GM23338 (cell line): ENCODE results near the gene CYP46A1. TPM values are rescaled to one million over a fixed set of nuclear protein-coding genes. Genes with fewer than 3 reads are reported as not detected.

ENCODE experiments used
- ATAC-seq: fragments of 200-7000 bp; cut with Tn5 transposase; 3 replicates; pipeline ENCODE4 v1.9.1; 2020
- DNase-seq: peaks from one replicate; pipeline ENCODE4 v3.0.0-alpha.2; 2015; ENCODE audit warnings: low spot score
- H2AFZ ChIP-seq: fragments of 200-600 bp; sonication (generic); 2 replicates; pipeline ENCODE4 v1.8.0; 2016; ENCODE audit warnings: antibody characterized with exemption, mild to moderate bottlenecking, moderate library complexity
- H3F3A ChIP-seq: fragments of 200-600 bp; sonication (generic); replicated peaks from 2 replicates; pipeline ENCODE4 v1.8.0; 2017; ENCODE audit warnings: antibody characterized with exemption, mixed run types, low read depth
- H3K27ac ChIP-seq: fragments of 200-600 bp; sonication (generic); 2 replicates; pipeline ENCODE4 v1.6.1; 2016; ENCODE audit warnings: low read depth
- H3K27me3 ChIP-seq: fragments of 200-600 bp; sonication (generic); 2 replicates; pipeline ENCODE4 v1.8.0; 2016; ENCODE audit warnings: mild to moderate bottlenecking, mixed run types, moderate library complexity; ENCODE audit not compliant: insufficient read depth
- H3K36me3 ChIP-seq: fragments of 200-600 bp; sonication (generic); 2 replicates; pipeline ENCODE4 v1.8.0; 2016; ENCODE audit warnings: mild to moderate bottlenecking; ENCODE audit not compliant: insufficient read depth
- H3K4me1 ChIP-seq: fragments of 200-600 bp; sonication (generic); 2 replicates; pipeline ENCODE4 v1.8.0; 2016; ENCODE audit warnings: mild to moderate bottlenecking, moderate library complexity; ENCODE audit not compliant: insufficient read depth
- H3K4me2 ChIP-seq: fragments of 200-600 bp; sonication (generic); 2 replicates; pipeline ENCODE4 v1.7.1; 2017; ENCODE audit warnings: mixed run types
- H3K4me3 ChIP-seq: fragments of 200-600 bp; sonication (generic); 2 replicates; pipeline ENCODE4 v1.6.1; 2016; ENCODE audit warnings: mixed run types
- H3K79me2 ChIP-seq: fragments of 200-600 bp; sonication (generic); replicated peaks from 2 replicates; pipeline ENCODE4 v1.8.0; 2017; ENCODE audit warnings: mild to moderate bottlenecking; ENCODE audit not compliant: insufficient read depth
- H3K9me2 ChIP-seq: fragments of 200-600 bp; sonication (generic); 2 replicates; pipeline ENCODE4 v1.8.0; 2017; ENCODE audit not compliant: insufficient read depth
- H4K20me1 ChIP-seq: fragments of 200-600 bp; sonication (generic); replicated peaks from 2 replicates; pipeline ENCODE4 v1.8.0; 2017; ENCODE audit warnings: mild to moderate bottlenecking; ENCODE audit not compliant: insufficient read depth
- H3K27ac Mint-ChIP-seq: 2 replicates; pipeline ENCODE4 v1.8.0; 2020; ENCODE audit warnings: inconsistent platforms, mild to moderate bottlenecking, moderate library complexity, mixed read lengths
- H3K27me3 Mint-ChIP-seq: 3 replicates; pipeline ENCODE4 v1.8.0; 2022; ENCODE audit warnings: low read depth, mild to moderate bottlenecking, moderate library complexity, mixed read lengths, inconsistent platforms; ENCODE audit not compliant: insufficient read depth, poor library complexity
- H3K36me3 Mint-ChIP-seq: 3 replicates; pipeline ENCODE4 v1.8.0; 2021; ENCODE audit warnings: low read depth, mild to moderate bottlenecking, inconsistent platforms, moderate library complexity, mixed read lengths
- H3K4me1 Mint-ChIP-seq: 3 replicates; pipeline ENCODE4 v1.8.0; 2020; ENCODE audit warnings: mild to moderate bottlenecking, inconsistent platforms, mixed read lengths
- H3K4me3 Mint-ChIP-seq: 3 replicates; pipeline ENCODE4 v1.8.0; 2021; ENCODE audit warnings: moderate library complexity, mild to moderate bottlenecking, inconsistent platforms, mixed read lengths
- H3K9me3 Mint-ChIP-seq: 3 replicates; pipeline ENCODE4 v1.8.0; 2020; ENCODE audit warnings: moderate library complexity, mild to moderate bottlenecking, inconsistent platforms, mixed read lengths
- CREB1 ChIP-seq: fragments of 250-450 bp; sonication (Bioruptor Pico); IDR thresholded peaks from 2 replicates; pipeline ENCODE4 v1.5.0; 2020; ENCODE audit warnings: low read depth, mild to moderate bottlenecking, moderate library complexity
- EZH2 ChIP-seq: fragments of 200-600 bp; sonication (generic); IDR thresholded peaks from one replicate; pipeline ENCODE4 v1.8.0; 2017; ENCODE audit warnings: antibody characterized with exemption, mild to moderate bottlenecking, low read depth; ENCODE audit not compliant: unreplicated experiment
- EZH2phosphoT487 ChIP-seq: fragments of 200-600 bp; sonication (generic); IDR thresholded peaks from one replicate; pipeline ENCODE4 v1.8.1; 2018; ENCODE audit warnings: antibody characterized with exemption; ENCODE audit not compliant: unreplicated experiment
- JUNB ChIP-seq: IDR thresholded peaks from one replicate; pipeline ENCODE4 v1.6.1; 2016; ENCODE audit warnings: antibody characterized with exemption; ENCODE audit not compliant: unreplicated experiment
- NANOG ChIP-seq: IDR thresholded peaks from 2 replicates; pipeline ENCODE4 v1.6.1; 2016; ENCODE audit warnings: antibody characterized with exemption, borderline replicate concordance
- POLR2AphosphoS5 ChIP-seq: IDR thresholded peaks from 2 replicates; pipeline ENCODE4 v1.6.1; 2016; ENCODE audit warnings: antibody characterized with exemption, low read depth
- ZNF114 ChIP-seq: fragments of 250-450 bp; sonication (Bioruptor Pico); IDR thresholded peaks from 2 replicates; pipeline ENCODE4 v1.5.0; 2020; ENCODE audit warnings: mild to moderate bottlenecking, moderate library complexity
- ZNF331 ChIP-seq: fragments of 250-450 bp; sonication (Bioruptor Pico); IDR thresholded peaks from 2 replicates; pipeline ENCODE4 v1.5.0; 2020; ENCODE audit warnings: low read depth, mild to moderate bottlenecking, moderate library complexity
- polyA plus RNA-seq: library from polyadenylated mRNA; unstranded; fragments of >200 nt; fragmentation: Nextera tagmentation; extraction: Ambion mirVana; gene quantifications from 2 replicates; pipeline ENCODE4 v1.2.1, GENCODE V29; 2016
- total RNA-seq: library from RNA; depleted of rRNA; stranded (reverse); fragments of >200 nt; shearing (Covaris generic); gene quantifications from 2 replicates; pipeline ENCODE4 v1.2.3, GENCODE V29; 2014
- TF ChIP-seq, protein P1 (sequence below): IDR thresholded peaks from one replicate; pipeline ENCODE4 v1.6.1; 2018; ENCODE audit warnings: antibody characterized with exemption; ENCODE audit not compliant: unreplicated experiment
- TF ChIP-seq, protein P2 (sequence below), 2 experiments: fragments of 200-600 bp in 1 of 2; sonication (generic) in 1 of 2; conservative IDR thresholded peaks; 2 replicates each; pipeline versions ENCODE4 v1.5.1 to v1.6.1; 2016 to 2017; ENCODE audit warnings: antibody characterized with exemption in 2 of 2, low read depth in 2 of 2, mild to moderate bottlenecking in 2 of 2, moderate library complexity in 1 of 2
- TF ChIP-seq, protein P3 (sequence below): IDR thresholded peaks from 2 replicates; pipeline ENCODE4 v1.6.1; 2016; ENCODE audit warnings: antibody characterized with exemption

CYP46A1 gene
- total and polyA plus RNA-seq, 2 experiments from 2014 or later, result 0.59 to 0.66 TPM

DNA sequence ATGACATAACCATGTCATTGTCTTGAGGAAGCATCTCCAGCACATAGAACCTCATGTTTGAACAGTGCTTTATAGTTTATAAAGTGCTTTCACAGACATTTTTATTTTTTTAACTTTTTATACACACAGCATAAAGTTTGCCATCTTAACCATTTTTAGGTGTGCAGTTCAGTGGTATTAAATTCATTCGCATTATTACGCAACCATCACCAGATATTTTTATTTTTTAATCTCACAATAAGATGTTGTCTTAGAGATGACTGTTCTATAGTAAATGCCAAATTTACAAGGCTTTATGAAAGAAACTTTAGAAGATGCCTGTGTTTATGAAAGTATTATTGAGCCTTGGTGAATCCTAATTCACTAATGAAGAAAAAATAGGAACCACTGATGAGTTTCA is 19.9 kb downstream of the CYP46A1 start:
- Histone ChIP-seq H3K9me2 (no peaks in the 10 kb centered on the region), H2AFZ (no peak overlapping the region), H4K20me1 (no peaks in the 10 kb centered on the region), H3K4me2 (no peak overlapping the region), H3K4me3 (no peak overlapping the region), H3K36me3 (no peaks in the 10 kb centered on the region), H3K79me2 (no peaks in the 10 kb centered on the region), H3F3A (no peaks in the 10 kb centered on the region), H3K4me1 (no peaks in the 10 kb centered on the region), H3K27me3 (no peaks in the 10 kb centered on the region), H3K27ac (no peak overlapping the region)
- TF ChIP-seq, protein P1, sequence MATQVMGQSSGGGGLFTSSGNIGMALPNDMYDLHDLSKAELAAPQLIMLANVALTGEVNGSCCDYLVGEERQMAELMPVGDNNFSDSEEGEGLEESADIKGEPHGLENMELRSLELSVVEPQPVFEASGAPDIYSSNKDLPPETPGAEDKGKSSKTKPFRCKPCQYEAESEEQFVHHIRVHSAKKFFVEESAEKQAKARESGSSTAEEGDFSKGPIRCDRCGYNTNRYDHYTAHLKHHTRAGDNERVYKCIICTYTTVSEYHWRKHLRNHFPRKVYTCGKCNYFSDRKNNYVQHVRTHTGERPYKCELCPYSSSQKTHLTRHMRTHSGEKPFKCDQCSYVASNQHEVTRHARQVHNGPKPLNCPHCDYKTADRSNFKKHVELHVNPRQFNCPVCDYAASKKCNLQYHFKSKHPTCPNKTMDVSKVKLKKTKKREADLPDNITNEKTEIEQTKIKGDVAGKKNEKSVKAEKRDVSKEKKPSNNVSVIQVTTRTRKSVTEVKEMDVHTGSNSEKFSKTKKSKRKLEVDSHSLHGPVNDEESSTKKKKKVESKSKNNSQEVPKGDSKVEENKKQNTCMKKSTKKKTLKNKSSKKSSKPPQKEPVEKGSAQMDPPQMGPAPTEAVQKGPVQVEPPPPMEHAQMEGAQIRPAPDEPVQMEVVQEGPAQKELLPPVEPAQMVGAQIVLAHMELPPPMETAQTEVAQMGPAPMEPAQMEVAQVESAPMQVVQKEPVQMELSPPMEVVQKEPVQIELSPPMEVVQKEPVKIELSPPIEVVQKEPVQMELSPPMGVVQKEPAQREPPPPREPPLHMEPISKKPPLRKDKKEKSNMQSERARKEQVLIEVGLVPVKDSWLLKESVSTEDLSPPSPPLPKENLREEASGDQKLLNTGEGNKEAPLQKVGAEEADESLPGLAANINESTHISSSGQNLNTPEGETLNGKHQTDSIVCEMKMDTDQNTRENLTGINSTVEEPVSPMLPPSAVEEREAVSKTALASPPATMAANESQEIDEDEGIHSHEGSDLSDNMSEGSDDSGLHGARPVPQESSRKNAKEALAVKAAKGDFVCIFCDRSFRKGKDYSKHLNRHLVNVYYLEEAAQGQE, result no peak
- TF ChIP-seq EZH2phosphoT487 (no peak), EZH2 (no peak), ZNF114 (CRISPR knock-in tag) (no peak), NANOG (no peak), POLR2AphosphoS5 (no peak)
- TF ChIP-seq, protein P2, sequence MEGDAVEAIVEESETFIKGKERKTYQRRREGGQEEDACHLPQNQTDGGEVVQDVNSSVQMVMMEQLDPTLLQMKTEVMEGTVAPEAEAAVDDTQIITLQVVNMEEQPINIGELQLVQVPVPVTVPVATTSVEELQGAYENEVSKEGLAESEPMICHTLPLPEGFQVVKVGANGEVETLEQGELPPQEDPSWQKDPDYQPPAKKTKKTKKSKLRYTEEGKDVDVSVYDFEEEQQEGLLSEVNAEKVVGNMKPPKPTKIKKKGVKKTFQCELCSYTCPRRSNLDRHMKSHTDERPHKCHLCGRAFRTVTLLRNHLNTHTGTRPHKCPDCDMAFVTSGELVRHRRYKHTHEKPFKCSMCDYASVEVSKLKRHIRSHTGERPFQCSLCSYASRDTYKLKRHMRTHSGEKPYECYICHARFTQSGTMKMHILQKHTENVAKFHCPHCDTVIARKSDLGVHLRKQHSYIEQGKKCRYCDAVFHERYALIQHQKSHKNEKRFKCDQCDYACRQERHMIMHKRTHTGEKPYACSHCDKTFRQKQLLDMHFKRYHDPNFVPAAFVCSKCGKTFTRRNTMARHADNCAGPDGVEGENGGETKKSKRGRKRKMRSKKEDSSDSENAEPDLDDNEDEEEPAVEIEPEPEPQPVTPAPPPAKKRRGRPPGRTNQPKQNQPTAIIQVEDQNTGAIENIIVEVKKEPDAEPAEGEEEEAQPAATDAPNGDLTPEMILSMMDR (conservative IDR thresholded peaks at IDR 0.05; ENCODE audit: low read depth in 2 of 2), result no peak
- TF ChIP-seq, protein P3, sequence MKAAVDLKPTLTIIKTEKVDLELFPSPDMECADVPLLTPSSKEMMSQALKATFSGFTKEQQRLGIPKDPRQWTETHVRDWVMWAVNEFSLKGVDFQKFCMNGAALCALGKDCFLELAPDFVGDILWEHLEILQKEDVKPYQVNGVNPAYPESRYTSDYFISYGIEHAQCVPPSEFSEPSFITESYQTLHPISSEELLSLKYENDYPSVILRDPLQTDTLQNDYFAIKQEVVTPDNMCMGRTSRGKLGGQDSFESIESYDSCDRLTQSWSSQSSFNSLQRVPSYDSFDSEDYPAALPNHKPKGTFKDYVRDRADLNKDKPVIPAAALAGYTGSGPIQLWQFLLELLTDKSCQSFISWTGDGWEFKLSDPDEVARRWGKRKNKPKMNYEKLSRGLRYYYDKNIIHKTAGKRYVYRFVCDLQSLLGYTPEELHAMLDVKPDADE, result no peak
- Mint-ChIP-seq H3K4me1 (no peaks in the 10 kb centered on the region), H3K27me3 (peaks cover 6% of the 10 kb centered on the region), H3K9me3 (peaks cover 20% of the 10 kb centered on the region), H3K4me3 (no peak overlapping the region), H3K27ac (no peak overlapping the region), H3K36me3 (peaks cover 16% of the 10 kb centered on the region)
- DNase-seq, result no peak
- ATAC-seq, result no peak

DNA sequence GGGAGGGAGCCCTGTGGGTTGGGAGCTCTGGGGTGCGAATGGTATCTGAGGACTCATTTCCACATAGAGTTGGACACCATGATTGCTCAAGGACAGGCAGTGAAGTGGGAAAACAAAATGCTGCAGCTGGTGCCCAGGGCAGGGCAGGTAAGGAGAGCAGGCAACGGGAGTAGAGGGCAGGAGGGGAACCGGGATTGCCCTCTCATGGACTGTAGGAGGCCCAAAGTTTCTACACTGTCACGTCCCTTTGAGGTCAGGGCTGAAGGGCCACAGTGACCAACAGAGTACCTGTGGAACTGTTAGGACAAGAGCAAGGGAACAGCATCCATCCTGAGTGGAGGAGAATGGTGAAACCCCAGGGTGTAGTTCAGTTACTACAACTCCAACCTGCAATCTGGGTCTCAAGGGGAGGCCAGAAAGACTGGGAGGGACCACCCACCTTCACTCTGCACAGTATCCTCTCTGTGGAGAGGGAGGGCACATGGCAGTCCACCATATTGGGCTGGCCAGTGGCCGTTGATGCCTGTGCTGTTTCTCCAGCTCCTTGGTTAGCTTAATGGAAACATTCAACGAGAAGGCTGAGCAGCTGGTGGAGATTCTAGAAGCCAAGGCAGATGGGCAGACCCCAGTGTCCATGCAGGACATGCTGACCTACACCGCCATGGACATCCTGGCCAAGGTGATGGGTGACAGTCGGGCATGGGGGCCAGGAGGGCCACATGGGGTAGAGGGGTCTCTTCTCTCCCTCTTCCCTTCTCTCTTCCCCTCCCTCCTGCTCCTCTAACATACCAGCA is 22.2 kb downstream of the CYP46A1 start:
- no peaks in the 10 kb centered on the region for H3K36me3 ChIP-seq
- no peaks in the 10 kb centered on the region for H3F3A ChIP-seq
- ATAC-seq, result no peak
- H3K4me3 ChIP-seq, result no peak overlapping the region
- H3K4me2 ChIP-seq, result no peak overlapping the region
- H3K4me3 Mint-ChIP-seq, result no peak overlapping the region
- no peaks in the 10 kb centered on the region for H3K4me1 ChIP-seq
- no peak overlapping the region for H3K27ac ChIP-seq
- H3K9me3 Mint-ChIP-seq, result peaks cover 20% of the 10 kb centered on the region
- H3K4me1 Mint-ChIP-seq, result no peaks in the 10 kb centered on the region
- peaks cover 2% of the 10 kb centered on the region for H3K27me3 Mint-ChIP-seq
- no peak overlapping the region for H2AFZ ChIP-seq
- H3K36me3 Mint-ChIP-seq, result peaks cover 16% of the 10 kb centered on the region
- no peaks in the 10 kb centered on the region for H3K27me3 ChIP-seq
- no peaks in the 10 kb centered on the region for H4K20me1 ChIP-seq
- no peaks in the 10 kb centered on the region for H3K79me2 ChIP-seq
- no peak overlapping the region for H3K27ac Mint-ChIP-seq
- no peak for DNase-seq
- no peaks in the 10 kb centered on the region for H3K9me2 ChIP-seq
- TF ChIP-seq JUNB (no peak), CREB1 (CRISPR knock-in tag) (no peak), ZNF331 (CRISPR knock-in tag) (no peak), NANOG (no peak)
- TF ChIP-seq, protein P3, result no peak
- TF ChIP-seq, protein P1, result no peak
